ENCODE results near the gene TMPRSS4.

The TMPRSS4 gene

DNA sequence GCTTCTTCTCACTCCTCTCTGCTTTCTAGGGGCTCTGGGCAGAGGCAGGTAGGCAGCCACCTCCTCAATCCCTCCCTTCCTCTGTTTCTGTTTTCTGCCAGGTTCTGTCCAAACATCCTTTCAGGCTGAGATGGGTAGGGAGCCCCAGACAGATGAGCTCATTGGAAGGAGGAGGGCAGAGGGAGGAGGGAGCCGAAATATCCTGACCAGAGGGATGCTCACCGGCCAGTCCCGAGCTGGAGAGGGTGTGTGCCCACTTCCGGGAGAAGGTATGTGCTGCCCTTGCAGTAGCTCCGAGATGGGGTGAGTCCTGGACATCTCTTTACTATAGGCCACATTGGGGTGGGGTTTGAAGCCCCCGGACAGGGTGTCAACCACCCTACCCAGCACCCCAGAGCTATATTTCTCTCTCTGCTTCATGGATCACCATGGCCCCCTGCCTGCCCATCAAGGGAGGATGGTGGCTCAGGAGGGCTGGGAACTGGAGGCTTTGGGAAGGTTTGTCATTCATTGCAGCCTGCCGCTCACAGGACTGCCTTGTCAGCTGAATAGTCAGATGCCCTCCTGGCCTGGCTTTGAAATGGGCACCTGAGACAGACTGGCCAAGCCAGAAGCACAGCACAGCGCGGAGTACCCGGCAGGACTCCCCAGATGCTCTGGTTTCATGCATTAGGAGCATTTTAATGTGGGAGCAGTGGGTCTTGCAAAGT lies 80.5 kb downstream of the TMPRSS4 start:
- no peak for DNase-seq

DNA sequence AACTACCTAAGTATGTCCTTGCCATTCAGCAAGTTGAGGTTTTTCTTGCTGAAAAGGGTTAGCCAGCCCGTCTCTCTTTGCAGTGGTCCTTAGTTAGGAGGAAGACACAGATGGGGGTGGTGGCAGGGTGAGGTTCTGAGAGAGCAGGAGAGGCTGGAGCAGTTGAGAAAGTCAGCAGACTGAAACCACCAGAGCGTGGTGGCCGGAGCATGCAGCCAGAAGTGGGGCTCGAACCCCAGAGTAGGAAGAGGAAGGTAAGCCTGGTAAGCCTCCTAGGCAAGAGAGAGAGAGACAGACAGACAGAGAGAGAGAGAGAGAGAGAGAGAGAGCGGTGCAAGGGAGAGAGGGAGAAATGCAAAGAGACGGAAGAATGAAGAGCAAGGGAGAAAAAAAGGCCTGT lies 84.9 kb downstream of the TMPRSS4 start:
- no peak for DNase-seq

DNA sequence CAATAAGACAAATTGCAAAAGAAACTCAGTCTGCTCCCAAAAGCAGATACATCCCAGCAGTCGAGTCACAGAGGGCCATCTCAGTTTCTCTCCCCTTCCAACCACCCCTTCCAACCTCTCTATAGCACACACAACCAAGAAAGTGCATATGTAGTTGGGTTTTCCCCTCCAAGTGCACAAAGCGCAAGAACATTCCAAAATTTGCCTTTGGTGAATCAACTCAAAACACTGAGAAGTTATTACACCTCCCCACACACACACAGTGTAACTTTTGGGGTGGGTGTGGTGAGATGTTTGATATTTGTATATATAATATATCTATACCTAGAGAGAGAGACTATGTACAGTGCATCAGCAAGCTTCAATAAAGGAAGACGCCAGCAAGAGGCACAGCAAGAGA lies 86.0 kb downstream of the TMPRSS4 start:
- DNase-seq: no peak

DNA sequence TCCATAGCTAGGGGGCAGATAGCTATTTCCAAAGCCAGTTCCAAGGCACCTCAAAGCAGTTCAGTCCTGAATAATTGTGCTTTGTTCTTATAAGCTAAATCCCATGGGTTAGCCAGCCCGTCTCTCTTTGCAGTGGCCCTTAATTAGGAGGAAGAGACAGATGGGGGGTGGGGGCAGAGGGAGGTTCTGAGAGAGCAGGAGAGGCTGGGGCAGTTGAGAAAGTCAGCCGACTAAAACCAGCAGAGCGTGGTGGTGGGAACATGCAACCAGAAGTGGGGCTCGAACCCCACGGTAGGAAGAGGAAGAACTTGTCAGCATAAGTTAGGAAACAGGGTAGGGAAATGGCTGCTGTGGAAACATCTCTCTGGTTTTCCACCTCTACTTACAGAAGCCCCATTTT lies 86.6 kb downstream of the TMPRSS4 start:
- DNase-seq: no peak

- DNase-seq: no peak
These were observed 88.0 kb downstream of the TMPRSS4 start for GRCh38 chr11:118164885-118165284.

- no peak for DNase-seq
These were observed 89.8 kb downstream of the TMPRSS4 start for GRCh38 chr11:118166641-118167040.

DNA sequence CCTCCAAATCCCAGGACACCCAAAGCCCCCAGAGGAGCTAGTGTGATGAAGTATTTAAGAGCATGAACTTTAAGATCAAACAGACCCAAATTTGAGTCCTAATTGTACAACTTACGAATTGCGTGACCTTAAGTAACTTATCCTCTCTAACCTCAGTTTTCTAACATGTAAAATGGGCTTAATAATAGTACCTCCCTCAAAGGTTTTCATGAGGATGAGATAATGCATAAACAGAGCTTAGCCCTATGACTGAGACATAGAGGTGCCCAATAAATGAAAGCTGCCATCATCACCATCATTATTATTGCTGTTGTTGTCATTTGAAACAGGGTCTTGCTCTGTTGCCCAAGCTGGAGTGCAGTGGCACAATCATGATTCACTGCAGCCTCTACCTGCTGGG lies 90.4 kb downstream of the TMPRSS4 start:
- no peak for DNase-seq

- no peak for DNase-seq
These were observed 91.0 kb downstream of the TMPRSS4 start for GRCh38 chr11:118167906-118168305.

GRCh38 chr11:118168316-118168715 lies 91.4 kb downstream of the TMPRSS4 start:
- no peak for DNase-seq

- no peak for DNase-seq
These were observed 91.9 kb downstream of the TMPRSS4 start for GRCh38 chr11:118168751-118169150.

DNA sequence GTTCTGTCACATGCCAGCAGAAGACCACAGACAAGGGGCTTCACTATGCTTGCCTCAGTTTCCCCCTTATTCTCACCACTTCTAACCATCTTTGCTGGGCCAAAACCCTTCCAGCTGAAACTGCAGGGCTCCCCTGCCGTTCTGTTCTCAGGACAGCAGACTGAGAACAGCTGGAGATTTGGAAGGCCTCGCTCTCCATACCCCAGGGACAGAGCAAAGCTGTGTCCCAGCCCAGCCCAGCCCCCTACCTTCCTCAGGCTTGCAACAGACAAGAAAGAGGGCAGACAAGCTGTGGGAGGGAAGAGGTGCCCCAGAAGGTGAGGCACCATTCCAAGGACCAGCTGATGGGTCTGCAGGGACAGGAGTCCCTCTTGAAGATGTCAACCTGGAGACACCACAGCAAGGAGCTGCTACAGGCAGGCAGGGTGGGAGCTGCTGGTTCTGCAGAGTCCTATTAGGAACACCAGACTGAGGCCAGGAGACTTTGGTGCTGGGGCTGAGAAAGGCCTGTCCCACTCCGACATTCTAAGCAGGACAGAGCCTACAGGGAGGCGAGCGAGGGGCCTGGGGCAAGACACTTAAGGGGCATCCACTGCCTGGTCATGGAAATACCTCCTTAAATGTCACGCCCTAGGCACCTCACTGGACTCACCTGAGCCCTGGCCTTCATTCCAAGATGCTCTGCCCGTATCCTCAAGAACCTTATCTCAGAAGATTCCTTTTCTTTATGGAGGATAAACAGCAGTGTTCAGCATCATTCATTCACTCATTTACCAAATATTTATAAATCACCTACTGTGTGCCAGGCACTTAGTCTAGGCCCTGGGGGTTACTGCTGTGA lies 92.6 kb downstream of the TMPRSS4 start:
- DNase-seq: no peak

GRCh38 chr11:118170231-118170630 lies 93.4 kb downstream of the TMPRSS4 start:
- DNase-seq: no peak

GRCh38 chr11:118170882-118171268 lies 94.0 kb downstream of the TMPRSS4 start:
- DNase-seq: no peak
